Stimulated activated CD8-positive, alpha-beta memory T cell treated with anti-CD3 and anti-CD28 coated beads, Interleukin-12 subunit alpha, Interleukin-12 subunit beta, amount 100 ng/mL, for 24 hours (primary cell): ENCODE measurements around the gene CDCP1.

ENCODE experiments used
- DNase-seq: peaks from one replicate; pipeline ENCODE4 v3.0.0-alpha.2; 2020; ENCODE audit errors: extremely low read depth

Gene CDCP1

DNA sequence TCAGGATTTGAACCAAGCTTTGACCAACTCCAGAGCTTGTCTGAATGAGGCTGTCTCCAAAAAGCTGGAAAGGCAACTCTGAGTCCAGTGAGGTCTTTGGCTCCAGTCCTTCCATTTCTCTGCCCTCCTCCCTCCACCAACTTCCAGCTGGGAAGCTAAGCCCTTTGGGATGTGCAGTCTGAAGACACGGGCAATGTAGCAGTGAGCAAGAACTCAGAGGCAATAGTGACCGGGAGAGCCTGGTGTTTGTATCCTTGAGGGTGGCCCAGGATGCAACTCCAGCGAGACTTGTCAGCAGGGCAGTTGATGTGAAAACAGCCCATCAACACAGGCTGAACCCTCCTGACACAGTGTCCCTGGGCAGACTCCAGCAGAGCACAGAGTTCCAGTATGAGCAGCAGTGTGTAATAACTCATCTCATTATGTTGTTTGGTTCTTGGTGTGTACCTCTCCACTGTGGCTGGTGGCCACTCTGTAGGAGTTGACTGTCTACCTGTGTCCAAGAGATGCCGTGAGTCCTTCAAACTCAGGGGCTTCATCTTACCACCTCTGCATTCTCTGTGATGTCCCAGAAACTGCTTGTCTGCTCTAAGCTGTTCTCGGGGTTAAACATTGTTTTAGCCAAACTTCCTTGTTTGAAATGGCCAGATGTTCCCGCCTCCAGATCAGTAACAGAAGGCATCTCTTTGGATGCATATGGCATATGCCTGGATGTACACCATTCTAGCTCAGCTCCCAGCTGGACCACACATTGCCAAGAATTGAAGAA lies 6.6 kb downstream of the CDCP1 start:
- DNase-seq = no peak

DNA sequence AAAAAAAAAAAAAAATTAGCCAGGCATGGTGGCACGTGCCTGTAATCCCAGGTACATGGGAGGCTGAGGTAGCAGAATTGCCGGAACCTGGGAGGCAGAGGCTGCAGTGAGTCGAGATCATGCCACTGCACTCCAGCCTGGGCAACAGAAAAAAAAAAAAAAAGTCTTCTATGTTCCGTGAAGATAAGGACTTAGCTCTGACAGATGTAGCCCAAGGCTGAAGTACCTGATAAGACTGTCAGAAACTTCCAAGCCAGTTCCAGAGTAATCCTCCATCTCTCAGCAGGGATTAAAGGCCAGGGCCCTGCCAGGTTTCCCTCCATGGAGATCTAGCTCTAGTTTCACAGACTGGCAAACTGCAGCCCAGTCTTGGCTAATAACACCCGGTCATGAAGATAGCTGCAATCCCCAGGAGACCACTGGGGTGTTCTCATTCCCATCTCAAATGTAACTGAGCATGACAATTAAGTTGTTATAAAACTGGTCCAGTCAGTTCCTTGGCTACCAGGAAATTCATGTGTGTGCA lies 8.5 kb downstream of the CDCP1 start:
- no peak for DNase-seq

DNA sequence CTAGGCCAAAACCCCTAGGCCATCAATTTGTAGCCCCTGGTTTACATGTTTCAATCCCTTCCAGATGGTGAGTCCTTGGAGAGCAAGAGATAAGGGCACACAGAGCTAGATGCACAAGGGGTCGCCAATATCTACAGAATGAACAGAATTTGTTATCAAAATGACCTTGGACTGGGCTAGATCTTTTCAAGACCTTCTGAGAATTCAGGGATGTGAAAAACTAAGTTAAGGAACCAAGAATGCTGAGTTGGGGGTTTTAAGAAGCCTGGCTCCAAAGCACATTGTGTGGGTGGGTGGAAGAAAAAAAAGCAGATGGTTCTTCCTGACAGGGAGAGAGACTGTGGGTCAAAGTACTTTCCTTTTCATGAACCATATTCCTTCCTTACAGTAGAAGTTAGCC lies 10.2 kb downstream of the CDCP1 start:
- DNase-seq = no peak

DNA sequence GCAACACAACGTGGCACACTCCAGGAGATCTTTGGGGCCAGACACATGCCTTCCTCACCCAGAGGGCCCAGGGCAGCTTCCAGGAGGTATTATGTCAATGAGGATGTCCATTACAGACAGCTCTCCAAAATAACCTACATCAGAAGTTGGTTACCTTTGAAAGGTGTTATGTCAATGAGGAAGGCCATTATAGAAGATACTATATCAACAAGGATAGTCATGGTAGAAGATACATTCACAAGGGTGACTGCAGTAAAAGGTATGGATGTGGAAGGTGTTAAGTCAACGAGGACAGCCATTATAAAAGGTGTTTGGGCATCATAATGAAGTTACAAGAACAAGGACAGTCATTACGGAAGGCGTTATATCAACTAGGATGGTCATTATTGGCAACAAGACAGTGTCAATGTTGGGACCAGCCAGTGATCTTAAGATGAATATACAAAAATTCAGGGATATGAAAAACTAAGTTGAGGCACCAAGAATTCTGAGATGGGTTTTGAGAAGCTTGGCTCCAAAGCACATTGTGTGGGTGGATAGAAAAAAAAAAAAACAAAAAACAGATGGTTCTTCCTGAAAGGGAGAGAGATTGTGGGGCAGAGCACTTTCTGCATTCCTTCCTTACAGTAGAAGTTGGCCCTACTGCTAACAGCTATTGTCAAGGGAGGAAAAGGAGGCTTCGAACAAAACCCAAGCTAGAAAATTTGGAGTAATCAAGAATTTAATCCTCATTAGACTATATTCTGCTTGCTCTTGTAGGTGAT lies 11.2 kb downstream of the CDCP1 start:
- no peak for DNase-seq

DNA sequence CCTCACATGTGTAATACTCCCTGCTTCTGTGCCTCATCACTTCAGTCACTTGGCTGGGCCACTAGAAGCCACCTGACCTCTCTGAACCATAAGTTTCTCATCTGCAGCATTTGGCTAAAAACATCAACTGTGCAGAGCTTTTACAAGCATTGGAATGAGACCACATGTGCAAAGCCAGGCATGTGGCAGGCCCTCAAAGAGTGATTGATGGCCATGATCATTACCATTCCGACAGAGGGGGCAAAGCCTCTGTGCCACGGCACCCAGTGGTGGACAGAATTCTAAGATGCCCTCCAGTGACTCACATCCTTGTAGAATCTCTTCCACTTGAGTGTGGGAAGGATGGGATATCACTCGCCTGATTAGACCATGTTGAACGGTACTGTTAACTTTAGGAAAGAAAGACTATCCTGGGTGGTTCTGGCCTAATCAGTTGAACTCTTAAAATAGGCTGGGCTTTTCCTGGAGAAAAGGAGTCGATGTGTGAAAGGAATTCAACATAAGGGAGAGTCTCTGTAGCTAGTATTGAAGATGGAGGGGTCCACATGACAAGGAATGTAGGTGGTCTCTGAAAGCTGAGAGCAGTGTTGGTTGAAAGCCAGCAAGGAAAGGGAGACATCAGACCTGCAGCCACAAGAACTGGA lies 13.5 kb downstream of the CDCP1 start:
- DNase-seq = no peak

DNA sequence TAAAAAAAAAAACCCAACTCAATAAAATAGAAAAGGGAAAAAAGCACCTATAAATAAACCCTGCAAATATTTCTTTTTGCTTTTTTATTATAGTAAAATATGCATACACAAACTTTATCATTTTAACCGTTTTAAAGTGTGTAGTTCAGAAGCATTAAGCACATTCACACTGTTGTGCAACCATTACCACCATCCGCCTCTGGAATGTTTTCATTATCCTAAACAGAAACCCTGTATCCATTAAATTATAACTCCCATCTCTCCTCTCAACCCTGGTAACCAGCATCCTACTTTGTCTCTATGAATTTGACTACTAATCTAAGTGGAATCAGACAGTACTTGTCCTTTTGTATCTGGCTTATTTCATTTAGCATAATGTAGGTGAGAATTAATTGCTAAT lies 15.0 kb downstream of the CDCP1 start:
- DNase-seq = no peak

DNA sequence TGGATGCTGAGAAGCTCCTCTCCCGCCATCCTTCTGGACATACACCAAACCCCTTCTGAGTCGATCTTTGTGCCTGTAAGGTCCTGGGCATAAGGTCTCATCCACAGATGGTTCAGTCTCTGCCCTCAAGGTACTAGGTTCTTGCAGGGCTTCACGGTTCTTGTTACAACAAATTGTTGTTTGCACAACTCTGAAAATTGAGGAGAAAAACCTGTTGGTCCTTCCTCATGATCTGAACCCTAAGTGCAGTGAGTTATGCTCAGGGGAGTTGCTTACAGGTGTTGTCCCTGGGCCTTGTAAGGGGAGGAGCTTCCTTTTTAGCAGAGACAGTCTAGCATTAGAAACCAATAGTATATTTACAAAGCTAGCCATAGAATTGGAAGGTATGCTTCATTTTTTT lies 15.7 kb downstream of the CDCP1 start:
- no peak for DNase-seq

DNA sequence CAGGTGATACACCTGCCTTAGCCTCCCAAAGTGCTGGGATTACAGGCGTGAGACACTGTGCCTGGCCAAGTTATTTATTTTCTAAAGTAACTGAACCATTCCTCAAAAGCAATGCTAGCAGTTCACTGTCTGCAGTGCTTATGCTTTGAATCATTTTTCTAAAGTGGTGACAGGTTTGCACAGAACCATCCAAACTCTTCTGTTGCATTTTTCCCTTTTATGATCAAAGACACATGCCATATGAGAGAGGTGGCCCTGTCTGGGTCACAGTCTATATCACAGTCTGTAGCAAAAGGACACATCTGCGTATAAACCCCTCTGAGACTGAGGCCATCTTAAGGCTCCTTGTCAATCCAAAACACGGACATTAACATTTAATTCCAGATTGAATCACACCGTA lies 17.2 kb downstream of the CDCP1 start:
- no peak for DNase-seq

DNA sequence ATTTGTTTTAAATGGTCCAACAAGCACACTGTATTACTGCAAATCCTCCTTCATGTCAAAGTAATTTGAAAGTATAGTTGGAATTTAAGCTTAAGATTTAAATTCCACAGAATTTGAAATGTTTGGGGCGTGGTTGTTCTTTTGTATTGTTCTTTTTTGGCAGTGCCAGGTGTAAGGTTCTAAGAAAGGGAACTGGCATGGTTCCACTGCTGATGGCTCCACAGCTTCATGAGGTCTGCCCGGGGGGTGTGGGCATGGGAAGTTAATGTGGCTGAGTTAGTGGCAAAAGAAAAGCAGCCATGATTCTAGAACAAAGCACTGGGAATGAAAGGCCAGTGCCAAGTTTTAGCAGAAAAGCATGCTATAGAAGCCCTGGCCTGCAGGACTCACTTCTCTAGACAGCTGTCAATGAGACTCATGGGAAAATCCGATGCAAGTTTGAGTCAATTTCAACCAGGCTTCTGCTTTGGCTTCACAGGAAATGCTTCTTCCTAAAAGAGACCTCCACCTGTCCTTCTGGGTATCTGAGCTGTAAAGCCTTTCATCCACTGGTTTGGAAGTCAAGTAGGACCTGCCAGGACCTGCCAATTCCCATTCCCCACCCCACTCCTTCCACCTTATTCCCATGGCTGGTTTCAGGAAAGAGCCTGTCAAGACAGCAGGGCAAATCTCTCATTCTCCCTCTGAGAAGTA lies 18.9 kb downstream of the CDCP1 start:
- DNase-seq = no peak

DNA sequence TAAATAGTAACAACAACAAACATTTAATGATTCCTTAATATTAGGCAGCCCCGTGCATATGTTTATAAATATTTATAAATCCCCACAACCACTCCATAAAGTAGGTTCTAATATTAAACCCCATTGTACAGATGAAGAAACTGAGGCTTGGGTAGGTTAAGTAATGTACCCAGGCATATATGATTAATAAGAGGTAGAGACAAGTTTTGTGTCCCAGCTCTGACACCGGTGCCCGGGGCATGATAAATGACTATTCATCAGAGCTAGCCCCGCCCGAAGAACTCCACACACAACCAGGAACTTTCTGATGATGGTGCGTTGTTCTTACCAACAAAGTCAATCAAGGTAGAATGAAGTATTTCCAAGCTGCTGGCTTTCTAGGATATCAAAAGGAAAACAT lies 19.4 kb downstream of the CDCP1 start:
- no peak for DNase-seq

DNA sequence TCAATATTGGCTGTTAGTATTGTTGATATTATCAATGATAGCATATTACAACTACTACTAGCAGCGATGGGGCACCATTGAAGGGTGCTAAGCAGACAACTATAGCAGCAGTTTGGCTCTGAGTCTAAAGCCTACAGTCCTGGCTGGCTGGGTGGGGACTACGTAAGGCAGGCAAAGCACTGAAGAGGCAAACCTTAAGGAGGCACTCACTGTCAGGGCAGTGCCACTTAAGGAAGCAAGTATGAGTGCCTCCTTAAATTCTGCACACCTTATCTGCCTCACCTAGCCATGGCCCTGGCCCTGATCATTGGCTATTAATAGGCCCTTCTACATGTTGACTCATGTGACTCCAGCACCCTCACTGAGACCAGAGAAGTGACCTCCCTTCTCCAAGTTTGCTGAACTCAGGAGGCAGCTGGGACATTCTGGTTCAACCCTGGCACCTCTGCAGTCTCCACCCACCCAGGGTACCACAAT lies 20.6 kb downstream of the CDCP1 start:
- DNase-seq = no peak

DNA sequence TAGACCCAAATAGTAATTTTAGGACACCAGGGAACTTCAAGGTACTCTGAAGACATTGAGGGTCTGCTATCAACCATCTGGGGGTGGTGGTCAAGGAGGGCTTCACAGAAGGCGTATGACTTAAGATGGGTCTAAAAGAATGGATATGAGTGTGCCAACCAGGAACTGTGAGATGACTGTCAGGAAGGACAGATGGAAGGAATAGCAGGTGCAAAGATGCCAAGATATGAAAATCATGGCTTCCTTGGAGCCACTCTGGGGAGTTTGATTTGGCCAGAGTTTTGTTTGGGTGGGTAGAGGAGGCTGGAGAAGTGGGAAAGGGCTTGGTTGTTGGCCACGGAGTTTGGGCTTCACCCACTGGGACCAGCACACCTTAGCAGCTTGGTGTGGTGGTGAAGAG lies 21.2 kb downstream of the CDCP1 start:
- no peak for DNase-seq

DNA sequence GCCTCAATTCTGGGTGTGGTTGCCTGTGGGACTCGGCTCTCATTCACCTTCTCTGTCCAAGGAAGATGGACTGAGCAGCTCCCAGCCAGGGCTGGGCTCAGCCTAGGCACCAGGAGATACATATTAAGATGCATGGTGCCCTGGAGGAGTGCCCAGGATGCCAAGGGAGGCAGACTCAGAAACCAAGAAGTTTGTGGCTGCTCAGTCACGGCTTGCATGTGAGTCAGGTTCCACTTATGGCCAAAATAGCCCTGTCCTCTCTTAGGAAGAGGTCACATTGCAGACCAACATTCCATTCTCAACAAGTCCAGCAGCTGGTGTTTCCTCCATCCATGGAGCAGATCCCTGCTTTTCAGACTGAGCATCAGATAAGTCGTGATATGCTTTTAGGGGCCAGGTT lies 21.8 kb downstream of the CDCP1 start:
- DNase-seq = no peak

DNA sequence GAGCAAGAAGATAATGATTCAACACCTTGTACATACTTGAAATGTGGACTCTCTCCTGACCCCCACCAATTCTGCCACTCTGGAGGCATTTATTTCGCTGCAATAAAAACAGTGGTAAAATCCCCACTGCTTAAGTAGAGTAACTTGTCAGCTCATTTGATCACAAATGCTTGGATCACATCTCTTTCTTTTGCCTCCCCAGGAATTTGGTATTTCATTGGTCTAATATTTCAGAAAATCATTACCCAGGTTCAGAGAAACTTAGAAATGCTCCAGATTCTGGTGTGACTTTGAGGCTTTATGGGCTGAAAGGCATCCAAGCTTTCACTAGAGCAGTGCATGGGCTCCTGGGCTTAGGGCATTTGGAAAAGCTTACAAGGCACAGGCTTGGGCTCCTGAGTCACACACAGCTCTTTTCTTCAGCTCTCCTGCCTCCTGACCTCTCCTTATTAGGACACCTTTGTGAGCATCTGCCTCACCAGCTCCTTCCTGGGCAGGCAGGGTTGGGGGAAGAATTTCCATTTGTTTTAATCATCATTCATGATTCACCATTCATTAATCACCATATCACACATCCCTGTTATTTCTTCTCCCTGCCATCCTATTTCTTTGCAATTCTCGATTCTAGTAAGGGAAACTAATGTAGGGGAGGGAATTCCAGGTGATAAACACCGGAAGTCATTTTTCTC lies 22.5 kb downstream of the CDCP1 start:
- DNase-seq = no peak

DNA sequence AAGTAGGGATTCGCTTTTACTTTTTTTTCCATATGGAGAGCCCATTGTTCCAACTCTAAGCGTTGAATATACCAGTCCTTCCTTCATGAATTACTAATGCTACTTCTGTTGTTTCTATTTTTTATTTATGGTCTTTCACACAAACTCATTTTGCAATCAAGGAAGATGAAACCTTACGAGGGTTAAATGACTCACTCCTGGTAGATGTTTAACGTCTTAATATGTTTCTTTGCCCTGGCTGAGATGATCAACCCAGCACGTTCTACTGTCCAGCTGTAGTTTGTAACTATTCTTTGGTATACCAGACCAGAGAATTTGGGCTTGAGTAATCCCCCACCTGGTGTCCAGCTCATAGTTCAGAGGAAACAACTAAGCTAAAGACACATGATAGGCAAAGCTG lies 23.1 kb downstream of the CDCP1 start:
- DNase-seq = no peak

DNA sequence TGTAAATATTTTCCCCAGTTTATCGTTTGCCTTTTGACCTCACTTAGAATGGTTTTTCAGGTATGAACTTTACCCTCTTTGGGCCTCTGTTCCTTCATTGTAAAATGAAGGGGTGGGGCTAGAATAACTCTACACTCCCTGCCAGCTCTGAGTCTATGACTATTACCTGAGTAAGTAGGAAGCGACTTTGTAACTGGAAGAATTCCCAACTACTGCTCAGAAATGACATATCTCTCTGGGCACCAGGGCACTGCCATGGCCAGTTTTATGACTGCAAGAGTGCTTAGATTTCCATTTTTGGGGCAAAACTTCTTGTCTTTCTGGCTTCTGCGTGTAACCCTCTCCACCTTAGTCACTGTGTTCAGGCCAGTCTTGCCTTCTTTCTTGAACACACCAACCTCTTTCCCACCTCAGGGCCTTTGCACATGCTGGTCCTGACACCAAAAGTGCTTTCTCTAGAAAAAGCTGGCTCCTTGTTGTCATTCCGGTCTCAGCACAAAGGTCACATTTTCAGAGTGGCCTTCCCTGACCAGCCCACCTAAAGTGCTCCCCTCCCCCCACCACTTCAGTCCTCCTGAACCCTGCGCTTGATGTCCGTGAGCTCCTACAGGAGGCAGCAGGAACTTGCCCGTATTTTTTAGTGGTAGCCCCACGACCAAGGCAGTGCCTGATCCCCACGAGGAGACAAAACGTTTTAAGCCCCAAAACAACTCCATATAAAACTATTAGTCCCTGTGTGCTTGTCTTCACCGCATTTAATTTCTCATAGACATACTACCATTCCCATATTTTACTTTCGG lies 25.6 kb downstream of the CDCP1 start:
- no peak for DNase-seq

DNA sequence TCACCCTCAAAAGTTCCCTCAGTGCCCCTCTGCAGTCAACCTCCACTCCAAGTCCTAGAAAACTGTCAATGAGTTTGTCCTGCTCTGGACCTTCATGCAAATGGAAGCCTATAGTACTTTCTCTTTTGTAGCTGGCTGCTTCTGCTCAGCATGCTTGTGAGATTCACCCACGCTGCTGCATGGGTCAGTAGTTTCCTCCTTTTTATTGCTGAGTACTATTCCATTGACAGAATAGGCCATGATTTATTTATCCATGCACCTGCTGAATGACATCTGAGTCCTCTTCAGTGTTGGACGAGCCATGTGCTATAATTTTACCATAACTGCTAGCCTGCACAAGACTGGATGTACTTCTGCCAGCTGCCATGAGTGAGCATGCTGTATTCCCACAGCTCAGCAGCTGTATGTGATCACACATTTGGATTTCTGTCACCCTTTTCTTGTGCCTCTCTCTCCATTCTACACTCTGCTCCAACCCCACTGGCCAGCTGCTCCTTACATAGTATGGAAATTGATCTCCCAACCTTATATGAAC lies 26.3 kb downstream of the CDCP1 start:
- no peak for DNase-seq

DNA sequence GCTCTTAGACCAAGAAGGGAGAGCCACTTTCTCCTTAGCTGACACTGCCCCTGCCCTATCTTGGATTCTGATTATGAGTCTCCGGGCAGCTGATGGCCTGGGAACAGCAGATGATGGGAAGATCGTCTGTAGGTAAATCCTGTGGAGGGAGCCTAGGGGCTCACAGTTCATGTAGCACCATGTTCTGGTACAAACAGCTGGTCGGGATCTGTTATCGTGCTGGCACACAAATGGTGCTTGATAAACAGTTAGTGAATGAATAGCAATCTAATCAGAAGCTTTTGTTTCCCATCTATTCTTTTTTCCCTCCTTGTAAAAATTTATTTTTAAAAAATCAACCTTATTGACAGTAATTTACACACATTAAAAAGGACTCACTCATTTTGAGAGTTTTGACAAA lies 26.8 kb downstream of the CDCP1 start:
- no peak for DNase-seq

DNA sequence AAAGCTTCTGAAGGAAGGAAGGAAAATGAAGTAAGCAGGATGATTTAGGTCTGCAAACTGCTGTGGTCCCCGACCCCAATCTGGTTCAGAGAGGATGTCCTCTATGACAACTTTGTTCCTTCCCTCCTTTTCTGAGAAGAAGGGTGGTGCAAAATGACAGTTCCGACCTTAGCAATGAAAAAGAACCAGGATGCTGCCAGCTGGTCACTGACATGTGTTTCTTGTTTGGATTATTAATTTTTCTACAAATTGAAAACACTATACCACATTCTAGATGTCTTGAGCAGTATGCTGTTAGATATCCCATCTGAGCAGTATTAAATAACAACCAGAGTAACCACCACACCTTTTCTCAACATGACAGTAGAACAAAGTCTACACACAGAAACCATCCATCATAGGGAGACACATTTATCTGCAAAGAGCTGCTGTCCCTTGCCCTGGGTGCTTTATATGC lies 27.5 kb downstream of the CDCP1 start:
- DNase-seq = no peak

DNA sequence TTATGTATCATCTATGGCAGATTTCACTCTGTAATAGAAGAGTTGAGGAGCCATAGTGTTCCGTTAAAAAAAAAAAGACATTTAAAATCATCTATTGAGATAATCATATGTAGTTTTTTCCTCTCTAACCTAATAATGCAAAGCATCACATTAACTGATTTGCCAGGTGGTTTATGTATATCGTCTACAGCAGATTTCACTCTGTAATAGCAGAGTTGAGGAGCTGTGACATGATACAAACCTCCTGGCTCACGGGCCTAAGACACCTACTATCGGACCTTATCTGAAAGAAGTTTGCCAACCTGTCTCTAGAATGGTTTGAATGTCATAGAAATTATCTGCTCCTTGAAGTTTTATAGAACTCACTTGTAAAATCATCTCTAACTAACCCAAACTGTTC lies 29.8 kb downstream of the CDCP1 start:
- DNase-seq = no peak
